HepG2 (cell line): ENCODE data around the gene GSTA1. TPM values are rescaled to one million over a fixed set of nuclear protein-coding genes. Genes with fewer than 3 reads are reported as not detected.
"Not testable (repeated sequence)": the region's sequence is repeated elsewhere in the genome, so short reads cannot be mapped to it uniquely, and the experiment has no call there.

Experiments used
- ETV5 ChIP-seq: IDR thresholded peaks from 2 replicates; pipeline ENCODE4 v1.6.1; 2018; ENCODE audit warnings: missing biosample characterization, missing genetic modification reagents, inconsistent platforms, borderline replicate concordance
- FOXO1 ChIP-seq: sonication (generic); formaldehyde crosslinking; IDR thresholded peaks from 2 replicates; pipeline ENCODE4 v1.4.0; 2020; ENCODE audit warnings: missing genetic modification reagents
- HNF4G ChIP-seq, 2 experiments: sonication (generic) in 1 of 2; formaldehyde crosslinking in 1 of 2; IDR thresholded peaks; 2 replicates each; pipeline versions ENCODE4 v1.4.0 to v1.6.1; 2011 to 2020; ENCODE audit warnings: borderline replicate concordance in 2 of 2, low read depth in 2 of 2, mild to moderate bottlenecking in 2 of 2, low read length in 1 of 2, missing genetic modification reagents in 1 of 2, moderate library complexity in 1 of 2
- KLF16 ChIP-seq, 2 experiments: sonication (generic) in 1 of 2; formaldehyde crosslinking in 1 of 2; IDR thresholded peaks; 2 replicates each; pipeline versions ENCODE4 v1.6.1 to v1.8.0; 2016 to 2023; ENCODE audit warnings: missing genetic modification reagents in 2 of 2, missing compliant biosample characterization in 1 of 2
- MTA1 ChIP-seq: sonication (generic); formaldehyde crosslinking; IDR thresholded peaks from 2 replicates; pipeline ENCODE4 v1.4.0; 2020; ENCODE audit warnings: missing genetic modification reagents, mild to moderate bottlenecking, borderline replicate concordance
- MXD4 ChIP-seq: IDR thresholded peaks from 2 replicates; pipeline ENCODE4 v1.6.1; 2016; ENCODE audit warnings: mild to moderate bottlenecking, missing biosample characterization, missing genetic modification reagents
- POGZ ChIP-seq: sonication (generic); formaldehyde crosslinking; IDR thresholded peaks from 2 replicates; pipeline ENCODE4 v1.4.0; 2020; ENCODE audit warnings: mild to moderate bottlenecking, missing genetic modification reagents
- PPARG ChIP-seq: conservative IDR thresholded peaks from 2 replicates; pipeline ENCODE4 v1.6.1; 2016; ENCODE audit warnings: missing biosample characterization, missing genetic modification reagents
- SOX5 ChIP-seq: IDR thresholded peaks from 2 replicates; pipeline ENCODE4 v1.6.1; 2016; ENCODE audit warnings: borderline replicate concordance
- TBX2 ChIP-seq: sonication (generic); formaldehyde crosslinking; IDR thresholded peaks from 2 replicates; pipeline ENCODE4 v1.5.0; 2020; ENCODE audit warnings: missing genetic modification reagents, mild to moderate bottlenecking, borderline replicate concordance
- ZMYM3 ChIP-seq: sonication (generic); formaldehyde crosslinking; IDR thresholded peaks from 2 replicates; pipeline ENCODE4 v1.5.1; 2020; ENCODE audit warnings: mild to moderate bottlenecking, missing genetic modification reagents
- ZNF276 ChIP-seq: sonication (generic); formaldehyde crosslinking; IDR thresholded peaks from 2 replicates; pipeline ENCODE4 v1.4.0; 2020; ENCODE audit warnings: mild to moderate bottlenecking, low read depth, missing genetic modification reagents
- ZNF335 ChIP-seq: sonication (generic); formaldehyde crosslinking; IDR thresholded peaks from 2 replicates; pipeline ENCODE4 v1.4.0; 2020; ENCODE audit warnings: missing genetic modification reagents
- ZNF652 ChIP-seq: IDR thresholded peaks from 2 replicates; pipeline ENCODE4 v1.6.1; 2016; ENCODE audit warnings: low read depth, borderline replicate concordance
- polyA plus RNA-seq, 8 experiments: library from polyadenylated mRNA; depleted of rRNA in 3 of 8; stranded (reverse) in 7 of 8; unstranded in 1 of 8; fragments of >200 nt; fragmentation: Illumina TruSeq in 4 of 8; extraction: Trizol in 4 of 8; gene quantifications; 2 replicates each; pipeline versions ENCODE4 v1.2.1 to v1.2.3, GENCODE V29; 2011 to 2016; ENCODE audit warnings: low read depth in 4 of 8, missing spikeins in 1 of 8, mixed read lengths in 1 of 8; ENCODE audit not compliant: insufficient read depth in 1 of 8
- total RNA-seq, 5 experiments: library from RNA; depleted of rRNA; stranded (reverse); fragments of >200 nt; fragmentation: Illumina TruSeq; extraction: Trizol; gene quantifications; 2 replicates each; pipeline ENCODE4 v1.2.3, GENCODE V29; 2016; ENCODE audit warnings: low read depth in 1 of 5

The GSTA1 gene
- total and polyA plus RNA-seq, 2 of the 13 experiments (the other 11 are each of a cell fraction or from before 2014, with no cell fraction given) = 6.2 to 282 TPM

- peak; percentile 82 for TF ChIP-seq POGZ
- TF ChIP-seq MTA1 (CRISPR knock-in tag) = 0 out of 2 replicates have a peak, but pooled peaks have one; percentile 29
- TF ChIP-seq ZNF276 = 0 out of 2 replicates have a peak, but pooled peaks have one; percentile 32
- TF ChIP-seq ETV5 (CRISPR knock-in tag) = peak; percentile 37; the same call in 1 of the 2 replicates
- peak; percentile 80 for TF ChIP-seq FOXO1
- peak; percentile 53; the same call in 1 of the 2 replicates for TF ChIP-seq ZMYM3
- TF ChIP-seq MXD4 (CRISPR knock-in tag) = 0 out of 2 replicates have a peak, but pooled peaks have one; percentile 53
- 0 out of 2 replicates have a peak, but pooled peaks have one; percentile 35 for TF ChIP-seq ZNF335
- TF ChIP-seq HNF4G (IDR thresholded peaks at IDR 0.05; ENCODE audit: borderline replicate concordance, low read depth, low read length) = 0 out of 2 replicates have a peak, but pooled peaks have one; percentile 9
- TF ChIP-seq HNF4G (CRISPR knock-in tag; IDR thresholded peaks at IDR 0.05; ENCODE audit: borderline replicate concordance, low read depth) = not testable (repeated sequence)
- TF ChIP-seq PPARG = 0 out of 2 replicates have a peak, but pooled peaks have one; percentile 26
- TF ChIP-seq TBX2 (CRISPR knock-in tag) = peak; percentile 57
- peak; percentile 74; the same call in 1 of the 2 replicates for TF ChIP-seq SOX5 (CRISPR knock-in tag)
- peak; percentile 46; the same call in 1 of the 2 replicates for TF ChIP-seq ZNF652 (CRISPR knock-in tag)
- TF ChIP-seq KLF16 (CRISPR knock-in tag; IDR thresholded peaks at IDR 0.05) = 0 out of 4 replicates have a peak, but pooled peaks of 1 of the 2 experiments have one; percentile 21
Observed at GRCh38 chr6:52761673-52762491, 41.7 kb downstream of the GSTA1 start (continued).
